NCI-H2107 (cell line): Measurements from ENCODE around the gene DCAF8.

Experiments used
- DNase-seq: peaks from one replicate; lab custom pipeline; 2025; lab: John Stamatoyannopoulos, UW

Gene DCAF8

DNA sequence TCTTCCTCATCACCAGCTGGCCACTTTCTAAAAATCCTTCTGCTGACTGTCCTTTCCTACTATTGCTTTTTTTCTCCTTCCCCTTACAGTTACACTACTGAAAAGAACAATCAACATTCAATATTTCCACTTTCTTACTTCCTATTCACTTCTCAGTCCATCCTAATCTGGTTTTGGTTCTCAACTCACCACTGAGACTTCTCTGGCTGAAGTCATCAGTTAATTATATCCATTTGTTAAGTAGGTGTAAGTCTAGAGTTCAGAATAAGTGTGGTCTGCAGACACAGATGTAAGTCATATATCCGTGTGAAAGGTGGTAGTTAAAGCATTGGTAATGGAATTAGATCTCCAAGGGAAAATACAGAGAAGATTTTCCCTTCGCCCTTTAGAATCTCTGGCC, 35.7 kb downstream of the DCAF8 start:
- no peak for DNase-seq

DNA sequence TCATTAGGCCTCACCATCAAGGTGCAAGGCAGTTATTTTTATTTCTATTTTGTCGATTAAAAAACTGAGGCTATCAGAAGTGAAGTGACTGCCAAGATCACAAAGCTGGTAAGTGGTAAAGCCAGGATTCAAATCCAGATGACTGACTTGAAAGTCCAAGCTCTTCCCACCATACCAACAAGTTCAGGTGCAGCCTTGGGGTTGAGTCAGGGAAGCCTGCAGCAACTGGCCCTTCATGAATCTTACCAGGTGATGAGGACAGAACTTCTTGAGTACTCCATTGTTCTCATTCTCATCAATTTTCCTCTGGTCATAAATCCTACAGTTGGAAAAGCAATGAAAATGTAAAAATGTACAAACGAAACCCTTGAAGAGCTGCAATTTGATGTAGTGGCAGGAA, 37.0 kb downstream of the DCAF8 start:
- DNase-seq: no peak

DNA sequence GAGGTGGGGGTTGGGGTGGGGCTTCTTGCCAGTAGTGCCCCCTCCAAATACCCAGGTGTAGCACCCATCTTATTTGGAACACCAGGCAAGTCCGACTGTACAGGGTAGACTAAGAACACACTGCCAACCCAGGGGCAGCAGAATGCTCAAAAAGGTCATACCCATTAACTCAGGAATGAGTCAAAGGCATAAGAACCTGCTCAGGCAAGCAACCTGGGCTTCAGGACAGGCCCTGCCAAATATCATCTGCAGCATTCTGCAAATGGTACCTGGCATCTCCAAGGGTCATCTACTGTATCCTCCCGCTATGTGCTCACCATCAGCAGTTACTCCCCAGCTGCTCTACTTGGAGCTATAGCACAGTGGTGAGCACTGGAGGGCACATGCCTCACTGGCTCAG, 37.7 kb downstream of the DCAF8 start:
- DNase-seq: no peak

DNA sequence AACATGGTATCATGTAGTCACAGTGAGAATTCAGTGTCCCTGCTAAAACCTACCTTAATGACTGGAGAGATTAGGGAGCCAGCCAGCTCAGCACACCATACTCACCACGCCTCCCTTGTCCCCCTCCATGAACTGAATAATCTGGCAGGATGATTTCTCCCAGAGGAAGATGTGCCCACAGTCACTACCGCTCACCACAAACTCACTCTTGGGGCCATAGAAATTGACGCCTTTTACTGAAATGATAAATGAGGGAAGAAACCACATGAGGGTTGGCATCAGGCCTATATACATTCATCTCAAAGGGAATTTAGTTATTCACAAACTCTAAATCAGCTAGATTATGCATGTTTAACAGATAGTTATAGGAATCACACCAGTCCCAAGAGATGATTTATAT, 39.8 kb downstream of the DCAF8 start:
- no peak for DNase-seq

DNA sequence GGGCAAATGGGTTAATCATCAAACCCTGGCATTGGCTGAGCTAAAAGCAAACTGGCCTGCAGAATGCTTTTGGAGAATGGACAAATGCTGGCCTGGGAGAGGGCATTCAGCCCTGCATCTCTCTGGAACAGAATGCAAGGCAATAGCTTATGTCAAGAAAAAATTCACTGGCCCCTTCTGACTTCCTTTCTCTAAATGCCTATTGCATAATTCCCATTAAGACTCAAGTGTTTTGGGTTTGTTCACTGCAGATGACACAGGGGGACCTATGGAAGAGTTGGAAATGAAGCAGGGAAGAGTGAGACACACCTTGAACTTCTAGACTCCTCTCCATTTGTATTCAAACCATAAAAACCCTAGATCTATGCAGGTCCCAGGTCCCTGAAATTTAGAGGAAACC, 41.3 kb downstream of the DCAF8 start:
- no peak for DNase-seq

DNA sequence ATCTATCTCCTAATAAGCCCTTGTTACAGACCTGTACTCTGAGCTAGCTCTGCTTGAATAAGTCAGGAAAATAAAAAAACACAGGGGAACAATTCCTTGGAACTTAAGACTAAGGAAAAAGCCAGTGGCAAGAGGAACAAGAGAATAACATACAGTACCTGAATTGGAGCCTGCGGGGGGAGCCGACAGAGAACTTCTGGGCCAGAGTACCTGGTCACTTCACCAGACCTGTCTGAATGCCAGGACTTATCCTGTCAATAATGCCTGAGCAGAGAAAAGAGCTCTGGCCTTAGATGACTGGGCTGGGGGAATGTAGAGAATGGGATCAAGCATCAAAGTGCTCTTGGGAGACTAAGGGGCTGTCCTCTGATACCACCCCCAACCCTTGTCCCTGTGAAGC, 42.0 kb downstream of the DCAF8 start:
- no peak for DNase-seq

DNA sequence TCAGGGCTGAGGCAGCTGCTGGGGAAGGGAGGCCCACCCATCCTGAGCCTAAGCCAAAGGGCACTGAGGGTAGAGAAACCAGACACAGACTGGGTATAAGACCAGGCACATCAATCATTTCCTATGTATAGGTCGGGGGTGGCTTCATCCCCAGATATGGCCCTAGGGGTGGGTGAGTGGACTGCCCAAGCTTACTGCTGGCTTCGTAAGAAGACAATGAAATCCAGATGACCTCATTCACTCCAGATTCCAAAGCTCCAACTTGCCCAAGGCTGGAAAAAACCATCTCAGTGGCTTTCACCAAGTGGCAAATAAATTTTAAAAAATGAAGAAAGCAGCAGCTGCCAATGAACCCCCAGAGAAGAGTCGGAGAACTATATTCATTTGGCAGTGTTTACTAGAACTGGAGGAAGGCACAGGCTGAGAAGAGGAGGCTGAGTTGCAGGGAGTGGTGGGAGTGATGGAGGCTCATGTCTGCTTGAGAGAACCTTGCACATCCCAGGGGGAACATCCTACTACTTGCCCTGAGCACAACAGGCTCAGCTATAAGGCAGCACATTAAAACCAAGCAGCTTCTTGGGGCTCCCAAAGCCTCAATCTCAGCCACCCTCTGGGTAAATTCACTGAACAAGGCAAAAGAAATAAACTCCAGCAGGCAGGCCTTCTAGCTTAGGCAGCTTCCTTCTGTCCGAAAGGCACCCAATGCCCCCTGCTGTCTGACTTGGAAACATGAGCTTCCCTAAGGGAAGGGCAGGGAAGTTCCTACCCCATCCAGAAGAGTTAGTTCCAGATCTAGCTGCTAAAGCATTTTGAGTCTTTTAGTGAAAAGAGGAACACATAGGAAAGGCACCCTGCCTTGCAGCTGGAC, 43.1 kb downstream of the DCAF8 start:
- peak; percentile 28 for DNase-seq

DNA sequence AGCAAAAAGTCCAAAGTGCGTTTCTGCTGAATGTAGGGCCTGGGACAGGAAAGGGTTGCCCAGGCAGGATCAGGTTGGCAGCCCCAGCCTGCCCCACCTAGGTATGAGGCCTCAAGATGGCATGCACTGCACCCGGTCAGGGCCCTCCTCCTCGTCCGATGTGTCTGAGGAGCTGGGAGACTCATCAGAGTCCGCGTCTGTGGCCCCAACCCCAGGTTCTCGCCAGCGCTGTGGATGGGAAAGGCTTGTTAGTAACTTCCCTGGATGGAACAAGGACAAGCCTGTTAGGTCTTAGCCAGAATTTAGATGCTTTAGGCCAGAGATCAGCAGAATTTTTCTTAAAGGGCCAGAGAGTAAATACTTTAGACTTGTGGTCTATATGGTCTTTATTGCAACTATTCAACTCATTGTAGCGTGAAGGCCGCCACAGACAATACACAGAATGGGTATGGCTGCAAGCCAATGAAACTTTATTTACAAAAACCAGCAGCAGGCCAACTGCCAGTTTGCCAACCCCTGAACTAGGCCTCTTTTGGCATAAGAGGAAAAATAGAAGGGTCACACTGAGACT, 44.8 kb downstream of the DCAF8 start:
- no peak for DNase-seq

DNA sequence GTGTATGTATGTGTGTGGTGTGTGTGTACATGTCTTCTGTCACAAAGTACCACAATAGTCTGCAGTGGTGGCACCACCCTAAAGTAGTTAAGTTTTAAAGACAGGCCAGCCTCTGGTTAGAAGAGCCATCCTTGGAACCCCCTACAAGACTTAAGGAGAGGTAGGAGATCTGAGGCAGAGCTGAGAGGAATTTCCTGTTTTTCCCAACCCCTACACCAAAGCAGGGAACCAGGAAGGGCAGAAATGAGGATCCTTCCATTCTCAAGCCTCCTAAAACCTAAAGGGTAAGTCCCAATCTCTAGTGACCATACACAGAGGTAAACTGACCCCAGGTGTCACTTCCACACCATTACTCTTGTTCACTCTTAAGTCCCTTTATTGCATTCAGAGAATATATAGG, 46.0 kb downstream of the DCAF8 start:
- no peak for DNase-seq

DNA sequence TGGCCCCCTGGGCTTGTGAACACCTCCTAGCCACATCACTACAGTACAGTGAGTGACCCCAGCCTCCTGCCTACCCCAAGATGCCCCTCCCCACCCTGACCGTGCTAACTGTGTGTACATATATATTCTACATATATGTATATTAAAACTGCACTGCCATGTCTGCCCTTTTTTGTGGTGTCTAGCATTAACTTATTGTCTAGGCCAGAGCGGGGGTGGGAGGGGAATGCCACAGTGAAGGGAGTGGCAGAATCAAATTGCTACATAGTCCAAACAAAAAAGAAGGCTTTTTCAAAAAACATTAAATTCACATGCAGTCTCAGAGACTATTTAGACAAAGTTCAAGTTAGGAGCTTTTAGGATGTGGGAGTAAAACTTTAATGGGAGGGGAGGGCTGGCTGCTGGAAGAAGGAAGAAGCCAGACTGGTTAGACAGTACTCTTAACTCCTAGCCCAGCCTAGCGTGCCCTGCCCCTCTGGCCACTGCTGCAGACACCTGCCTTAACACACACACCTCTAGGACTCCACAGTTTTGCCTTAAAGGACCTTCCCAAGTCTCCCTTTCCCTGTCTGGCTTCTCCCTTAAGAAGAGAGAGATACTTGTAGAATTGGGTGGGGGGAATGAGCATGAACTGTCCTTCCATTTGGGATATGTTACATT, 47.7 kb downstream of the DCAF8 start:
- no peak for DNase-seq

DNA sequence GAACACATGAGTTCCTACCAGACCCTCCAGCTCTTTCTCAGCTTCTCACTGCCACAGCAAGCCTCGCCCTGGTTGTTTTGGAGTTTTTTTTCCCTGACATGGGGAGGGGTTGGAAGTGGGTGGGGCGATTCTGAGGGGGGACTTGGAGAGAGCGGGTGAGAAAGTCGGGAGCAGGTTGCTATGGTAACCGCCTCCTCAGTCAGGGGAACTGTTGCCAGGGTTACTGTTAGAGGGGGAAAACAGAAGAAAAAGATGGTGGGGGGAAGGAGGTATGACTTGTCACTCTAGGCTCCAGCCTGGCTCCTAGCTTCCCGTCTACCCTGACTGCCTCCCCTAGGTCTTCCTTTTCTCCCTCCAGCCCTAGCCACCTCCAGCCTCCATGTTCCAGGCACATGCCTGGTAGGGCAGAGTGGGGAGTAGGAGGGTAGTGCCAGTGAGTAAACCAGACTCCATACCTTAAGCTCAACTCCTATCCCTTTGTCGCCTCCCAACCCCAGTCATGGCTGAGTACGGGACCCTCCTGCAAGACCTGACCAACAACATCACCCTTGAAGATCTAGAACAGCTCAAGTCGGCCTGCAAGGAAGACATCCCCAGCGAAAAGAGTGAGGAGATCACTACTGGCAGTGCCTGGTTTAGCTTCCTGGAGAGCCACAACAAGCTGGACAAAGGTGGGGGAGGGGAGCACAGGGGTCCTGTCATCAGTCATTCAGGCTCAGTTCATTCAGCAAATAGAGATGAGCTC, 51.1 kb downstream of the DCAF8 start:
- no peak for DNase-seq

DNA sequence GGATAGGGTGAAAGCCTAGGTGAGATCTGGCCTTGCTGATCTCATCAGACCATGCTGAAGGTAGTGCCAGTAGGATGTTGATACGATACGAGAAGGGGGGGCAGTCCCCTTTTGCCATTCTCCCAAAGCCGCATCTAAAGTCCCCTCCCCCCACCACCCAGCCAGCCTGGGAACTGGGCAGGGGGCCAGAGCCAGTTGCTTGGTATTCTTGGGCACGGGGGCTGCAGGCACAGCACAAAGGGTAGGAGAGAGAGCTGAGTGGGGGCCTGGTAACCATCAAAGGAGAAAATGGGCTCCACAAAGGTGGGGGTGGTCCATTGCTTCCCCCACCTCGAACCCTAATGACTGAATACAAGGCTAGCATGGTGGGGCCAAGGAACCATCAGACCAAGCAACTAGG, 51.8 kb downstream of the DCAF8 start:
- no peak for DNase-seq

DNA sequence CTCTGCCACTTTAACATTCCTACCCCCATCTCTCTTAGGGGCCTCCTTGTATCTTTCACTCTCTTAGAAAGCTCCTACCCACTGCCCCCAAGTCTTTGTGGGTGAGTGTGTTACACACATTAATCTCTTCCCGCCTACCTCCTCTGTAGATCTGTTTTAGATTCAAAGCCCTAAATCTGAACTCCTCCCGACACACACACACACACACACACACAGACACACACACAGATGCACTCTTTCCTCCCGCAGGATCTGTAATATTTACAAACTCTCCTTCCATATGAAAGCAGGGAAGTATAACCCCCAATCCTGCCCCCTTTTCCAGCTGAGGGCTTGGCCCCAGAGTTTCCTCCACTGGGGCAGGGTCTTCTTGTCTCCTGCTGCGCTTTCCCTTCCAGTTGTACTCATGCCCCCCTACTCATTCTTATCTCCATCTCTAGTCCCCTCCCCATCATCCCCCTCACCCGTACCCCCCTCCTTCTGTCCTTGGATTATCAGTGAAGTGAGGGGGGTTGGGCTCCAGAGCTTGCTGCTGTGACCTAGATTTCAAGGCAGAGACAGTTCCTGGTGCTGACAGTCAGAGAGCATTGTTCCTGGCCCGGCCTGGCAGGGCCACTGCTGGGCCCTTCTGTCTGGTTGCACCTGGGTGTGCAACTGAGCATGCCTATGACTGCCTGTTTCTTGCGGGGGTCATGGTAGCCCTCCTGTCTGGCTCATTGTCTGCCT, 52.9 kb downstream of the DCAF8 start:
- DNase-seq: no peak

DNA sequence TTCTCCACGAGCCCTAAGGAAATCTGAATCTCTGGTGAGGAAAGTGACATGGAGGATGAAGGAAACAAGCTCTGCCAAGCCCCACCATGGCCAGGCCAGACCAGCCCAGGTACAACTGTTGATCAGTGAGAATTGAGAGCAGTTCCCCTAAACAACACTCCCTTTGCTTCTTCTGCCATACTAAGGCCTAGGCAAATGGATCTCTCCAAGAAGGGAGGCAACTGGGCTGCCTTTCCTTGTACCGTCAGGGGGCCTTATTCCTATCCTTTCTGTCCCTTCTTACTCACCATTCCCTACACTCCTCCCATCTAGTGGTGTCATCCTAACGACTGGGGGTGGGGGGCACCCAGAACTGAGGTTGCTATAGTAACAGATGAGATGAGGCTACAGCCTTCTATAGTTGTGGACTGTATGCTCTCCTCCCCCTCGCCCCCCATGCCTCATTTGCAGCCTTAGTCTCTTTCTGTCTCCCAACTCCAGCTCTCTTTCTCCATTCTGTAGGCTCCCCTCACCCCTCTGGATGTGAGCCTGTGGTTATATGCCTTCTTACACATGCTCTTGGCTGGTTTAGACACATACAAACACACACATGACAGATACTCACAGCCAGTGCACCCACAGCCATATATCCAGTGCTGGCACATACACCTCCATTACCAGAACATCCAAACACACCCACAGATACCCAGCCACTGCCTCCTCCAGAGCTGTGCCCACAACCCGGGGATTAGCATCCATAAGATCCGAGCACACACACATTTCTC, 53.6 kb downstream of the DCAF8 start:
- DNase-seq: no peak

DNA sequence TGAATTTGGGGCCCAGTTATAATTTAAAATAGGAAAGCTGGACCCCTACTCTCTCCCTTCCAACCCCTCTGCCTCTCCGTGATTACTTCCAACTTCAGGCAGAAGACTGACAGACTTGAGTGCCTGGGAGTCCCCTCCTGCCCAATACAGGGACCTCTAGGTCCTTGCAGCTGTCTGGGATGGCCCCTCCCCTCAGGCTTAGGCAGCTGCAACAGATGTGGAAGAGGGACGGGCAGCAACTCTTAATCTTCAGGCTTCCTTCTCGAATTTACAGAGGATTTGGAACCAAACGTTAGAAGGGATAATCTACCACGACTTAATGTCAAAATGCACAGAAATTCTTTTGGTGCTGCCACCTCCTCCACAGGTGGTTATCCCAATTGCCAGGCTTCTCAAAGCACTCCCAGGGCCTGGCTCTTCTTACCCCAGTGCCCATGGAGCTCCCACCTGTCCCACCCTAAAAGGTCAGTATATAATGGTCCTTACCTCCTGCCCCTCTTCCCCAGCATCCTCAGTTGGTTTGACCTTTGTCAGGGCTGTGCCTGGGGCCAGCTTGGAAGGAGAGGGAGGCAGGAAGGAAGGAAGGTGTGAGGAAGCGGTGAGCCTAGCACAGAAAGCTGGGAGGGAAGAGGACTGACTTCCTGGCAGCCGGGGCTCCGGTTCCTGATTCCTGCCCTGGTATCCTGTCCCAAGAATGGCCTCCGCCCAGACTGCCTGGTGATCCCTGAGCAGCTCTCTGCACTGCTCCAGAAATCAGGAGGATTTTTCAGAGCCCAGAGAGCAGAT, 54.4 kb downstream of the DCAF8 start:
- no peak for DNase-seq

DNA sequence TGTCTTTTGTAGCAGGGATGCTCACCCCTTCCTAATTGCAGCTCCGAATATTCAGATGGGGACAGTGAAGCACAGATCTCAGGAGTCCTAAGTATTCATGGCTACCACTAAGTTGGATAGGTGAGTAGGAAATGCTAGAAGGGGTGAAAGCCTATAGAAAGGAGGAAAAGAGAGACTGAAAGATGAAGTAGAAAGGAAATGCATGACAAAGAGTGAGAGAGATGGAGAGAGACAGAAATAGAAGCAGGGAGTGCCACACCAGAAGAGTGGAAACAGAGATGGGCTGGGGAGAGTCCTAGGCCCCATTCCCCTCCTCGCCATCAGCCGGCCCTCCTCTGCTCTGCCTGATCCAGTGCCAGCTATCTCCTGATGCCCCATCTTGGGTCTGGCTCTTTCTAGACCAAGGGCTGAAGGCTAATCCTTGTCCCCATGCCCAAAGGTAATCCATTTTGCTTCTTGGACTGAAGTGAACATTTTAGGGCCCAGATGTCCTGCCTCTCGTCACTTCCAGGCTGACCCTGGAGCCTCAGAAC, 55.2 kb downstream of the DCAF8 start:
- DNase-seq: no peak

DNA sequence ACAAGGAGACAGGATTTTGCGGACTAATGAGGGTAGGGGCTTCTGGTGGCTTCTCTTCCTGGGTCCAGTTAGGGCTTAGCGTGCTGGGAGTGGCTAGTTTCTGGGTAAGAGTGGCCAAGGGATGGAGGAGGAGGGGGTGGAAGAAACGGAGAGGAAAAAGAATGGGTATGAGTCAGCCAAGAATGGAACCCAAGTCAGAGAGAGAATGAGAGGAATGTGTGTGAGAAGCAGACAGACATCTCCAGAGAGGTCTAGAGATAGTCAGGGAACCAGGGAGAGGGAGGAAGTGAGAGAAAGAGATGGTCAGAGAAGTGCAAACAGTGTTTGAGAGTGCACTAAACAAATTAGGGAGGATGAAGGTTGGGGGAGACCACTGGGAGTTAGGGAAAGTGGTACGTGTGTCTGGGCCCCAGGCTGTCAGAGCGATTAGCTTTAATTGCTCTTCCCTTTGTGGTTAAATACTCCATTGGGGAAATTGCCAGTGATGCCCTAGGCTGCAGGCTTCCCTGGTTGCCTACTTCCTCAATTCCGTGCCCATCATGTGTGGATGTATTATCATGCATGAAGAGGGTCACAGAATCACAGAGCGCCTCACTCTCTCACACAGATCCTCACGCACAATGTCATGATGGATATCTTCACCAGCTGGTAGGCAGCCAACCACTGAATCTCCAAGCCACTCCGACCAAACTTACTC, 55.8 kb downstream of the DCAF8 start:
- DNase-seq: no peak

DNA sequence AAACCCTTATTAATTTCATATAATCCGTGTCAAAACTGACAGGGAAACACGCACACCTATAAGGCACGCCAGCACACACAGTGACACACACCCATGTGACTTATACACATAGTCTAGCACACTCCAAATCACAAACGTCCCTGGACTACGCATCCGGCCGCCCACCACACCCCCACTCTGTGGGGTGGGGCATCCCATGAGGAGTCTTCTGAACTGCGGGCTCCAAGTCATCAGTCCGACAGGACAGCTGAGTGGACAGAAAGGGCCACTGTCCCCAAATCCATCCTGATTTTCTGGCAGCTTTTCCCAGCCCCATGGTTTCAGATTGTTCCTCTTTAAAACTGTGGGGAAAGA, 56.3 kb downstream of the DCAF8 start:
- no peak for DNase-seq

DNA sequence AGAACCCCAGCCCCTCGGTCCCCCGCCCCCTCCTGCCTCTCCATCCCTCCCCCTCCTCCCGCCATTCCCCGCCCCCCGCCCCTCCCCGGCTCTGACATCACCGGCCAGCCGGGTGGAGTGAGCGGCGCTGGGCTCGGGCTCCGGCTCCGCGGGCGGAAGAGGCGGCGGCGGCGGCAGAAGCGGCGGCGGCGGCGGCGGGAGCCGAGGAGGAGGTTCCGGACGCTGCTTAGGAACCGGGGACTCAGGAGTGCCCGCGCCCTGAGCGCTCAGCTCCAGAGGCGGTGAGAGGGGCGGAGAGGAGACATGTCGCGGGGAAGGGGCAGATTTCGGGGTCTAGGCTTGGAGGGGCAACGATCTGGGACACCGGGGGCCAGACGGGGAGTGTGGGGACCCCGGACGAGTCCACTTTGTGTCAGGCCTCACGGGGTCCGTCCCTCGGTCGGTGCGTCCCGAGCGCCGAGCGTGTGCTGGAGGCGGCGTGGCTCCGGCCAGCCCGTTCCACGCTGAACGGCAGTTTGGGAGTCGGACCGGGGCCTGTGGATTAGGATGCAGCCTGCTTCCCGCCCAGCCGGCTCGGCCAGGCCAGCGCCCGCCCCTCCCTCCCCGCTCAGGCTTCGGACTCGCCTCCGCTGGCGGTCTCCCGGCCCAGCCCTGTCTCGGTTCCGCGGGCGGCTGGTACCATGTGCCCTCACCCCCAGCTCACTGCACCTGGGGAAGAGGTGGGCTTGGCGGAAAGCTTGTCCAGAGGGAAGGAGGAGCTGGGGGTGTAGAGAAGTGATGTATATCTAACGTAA, 56.9 kb downstream of the DCAF8 start, which contains the start of gene PEA15:
Gene PEA15, plus strand, starts transcription at position 143 of the 794 bp plus-strand sequence. CDS start 6,161 bp downstream, outside the sequence.
- peak; percentile 61 for DNase-seq
